Spleen (tissue), 11 donors: ENCODE data around the gene UFD1. TPM values are rescaled to one million over a fixed set of nuclear protein-coding genes. Genes with fewer than 3 reads are reported as not detected.

ENCODE experiments used
- DNase-seq: peaks from one replicate; pipeline ENCODE4 v3.0.0-alpha.2; 2020
- H3K27ac ChIP-seq, 8 donors: fragments of 200-600 bp; sonication (generic) in 7 of 8; 1 replicate in 4 of 8; 2 replicates in 4 of 8; pipeline versions ENCODE4 v1.5.0 to v1.8.0; 2016 to 2021; ENCODE audit warnings: inconsistent platforms in 4 of 8, mild to moderate bottlenecking in 4 of 8, moderate library complexity in 1 of 8
- H3K27me3 ChIP-seq, 7 donors: fragments of 200-600 bp; sonication (generic) in 6 of 7; replicated peaks in 1 of 7; 1 replicate in 4 of 7; 2 replicates in 3 of 7; pipeline versions ENCODE4 v1.5.0 to v1.8.0; 2016 to 2021; ENCODE audit warnings: inconsistent platforms in 3 of 7, mild to moderate bottlenecking in 1 of 7
- H3K36me3 ChIP-seq, 6 donors: fragments of 200-600 bp; sonication (generic) in 5 of 6; 1 replicate in 4 of 6; 2 replicates in 2 of 6; pipeline versions ENCODE4 v1.5.0 to v1.8.0; 2016 to 2021; ENCODE audit warnings: inconsistent platforms in 2 of 6
- H3K4me1 ChIP-seq, 6 donors: fragments of 200-600 bp; sonication (generic) in 5 of 6; 1 replicate in 3 of 6; 2 replicates in 3 of 6; pipeline versions ENCODE4 v1.5.0 to v1.8.0; 2016 to 2021; ENCODE audit warnings: inconsistent platforms in 3 of 6
- H3K4me3 ChIP-seq, 8 donors: fragments of 200-600 bp; sonication (generic) in 7 of 8; 1 replicate in 4 of 8; 2 replicates in 4 of 8; pipeline versions ENCODE4 v1.5.0 to v1.8.0; 2016 to 2021; ENCODE audit warnings: inconsistent platforms in 4 of 8, mild to moderate bottlenecking in 4 of 8, moderate library complexity in 2 of 8
- H3K9me3 ChIP-seq, 8 donors: fragments of 200-600 bp; sonication (generic) in 7 of 8; 1 replicate in 4 of 8; 2 replicates in 4 of 8; pipeline versions ENCODE4 v1.5.0 to v1.8.0; 2016 to 2021; ENCODE audit warnings: inconsistent platforms in 4 of 8
- CTCF ChIP-seq, 11 experiments: fragments of 200-600 bp in 7 of 11; fragments of 450-650 bp in 4 of 11; sonication (generic) in 4 of 11; IDR thresholded peaks in 8 of 11; conservative IDR thresholded peaks in 3 of 11; 1 replicate in 7 of 11; 2 replicates in 4 of 11; pipeline versions ENCODE4 v1.4.0 to v1.8.0; 2016 to 2021; ENCODE audit warnings: antibody characterized with exemption in 11 of 11, inconsistent platforms in 4 of 11, mild to moderate bottlenecking in 1 of 11
- POLR2A ChIP-seq, 3 donors: fragments of 450-650 bp; IDR thresholded peaks; one replicate each; pipeline ENCODE4 v1.5.1; 2017; ENCODE audit warnings: antibody characterized with exemption in 3 of 3, mild to moderate bottlenecking in 1 of 3
- POLR2AphosphoS5 ChIP-seq, 3 donors: sonication (generic); formaldehyde crosslinking; IDR thresholded peaks; one replicate each; pipeline ENCODE4 v1.5.1; 2017; ENCODE audit warnings: antibody characterized with exemption in 3 of 3
- WGBS, 5 donors: extraction: QIAGEN DNeasy Blood & Tissue Kit in 3 of 5; methylation state at CpG; one replicate each; pipeline versions ENCODE4 v1.1.5 to v1.1.7; 2013 to 2018; 5-methylcytosine and 5-hydroxymethylcytosine counted together
- intact Hi-C: fragments of 100-400 bp; cut with DNase I; formaldehyde crosslinking; loops from one replicate; pipeline ENCODE4 v1.15.0; 2023; ENCODE audit warnings: low total_unique reads
- polyA plus RNA-seq, 3 donors: library from polyadenylated mRNA; stranded (reverse); fragments of 200-250 nt; gene quantifications; one replicate each; pipeline ENCODE4 v1.2.1, GENCODE V29; 2013
- total RNA-seq, 7 donors: library from RNA; depleted of rRNA in 3 of 7; stranded (reverse); fragments of >200 nt in 3 of 7; fragmentation: NEBNext Ultra II Directional in 4 of 7; extraction: Animal tissue kit (Norgen Biotek cat#: 25700) in 4 of 7; gene quantifications; one replicate each; pipeline versions ENCODE4 v1.1.0 to v1.2.1, GENCODE V29; 2016 to 2021
- donor health status: healthy with polysubstance abuse.
- donor health status: DM: no; HTN: no; CAD: no; lungs with moderate emphysema.
- donor health status: DM: no; HTN: no; CAD: no.
- donor health status: Bipolar disorder and iron deficiency.
- donor health status: healthy.
- donor health status: DM: no; HTN: no; CAD: no.
- donor health status: DM: yes; HTN: yes; CAD: no.

UFD1 gene
- total and polyA plus RNA-seq, 10 donors, result 35.6 to 55.4 (median 42.4) TPM

GRCh38 chr22:19473578-19473977 is 5.4 kb downstream of the UFD1 start:
- TF ChIP-seq POLR2AphosphoS5 (IDR thresholded peaks at IDR 0.05) (no peak), CTCF (IDR thresholded peaks at IDR 0.05 in 8 of 11, conservative IDR thresholded peaks at IDR 0.05 in 3 of 11) (no peak), POLR2A (IDR thresholded peaks at IDR 0.05) (no peak)
- Histone ChIP-seq H3K4me3 (no peak overlapping the region), H3K27me3 (no peaks in the 10 kb centered on the region), H3K27ac (no peak overlapping the region), H3K4me1 (peaks cover 10 to 42% (median 30%) of the 10 kb centered on the region in 6 donors), H3K36me3 (peaks cover 0 to 78% (median 66%) of the 10 kb centered on the region in 6 donors), H3K9me3 (no peaks in the 10 kb centered on the region)
- intact Hi-C loops, result loop anchor here (10.0 kb wide), 1 partner anchor 329 kb away; the partner anchor contains the start of gene ESS2
- no peak for DNase-seq
- WGBS, 5 donors, result 78 to 95% (median 90%) methylated on average over 3 of the region's 3 CpGs

- Histone ChIP-seq H3K9me3 (no peaks in the 10 kb centered on the region), H3K4me1 (peaks cover 5 to 29% (median 17%) of the 10 kb centered on the region in 6 donors), H3K27me3 (no peaks in the 10 kb centered on the region), H3K27ac (no peak overlapping the region), H3K4me3 (no peak overlapping the region), H3K36me3 (peaks cover 0 to 91% (median 79%) of the 10 kb centered on the region in 6 donors)
- DNase-seq, result no peak
- 85 to 96% (median 93%) methylated on average over 8 of the region's 8 CpGs for WGBS, 5 donors
- intact Hi-C loops, result loop anchor here (10.0 kb wide), 1 partner anchor 327 kb away; the partner anchor contains the start of gene ESS2
- TF ChIP-seq CTCF (IDR thresholded peaks at IDR 0.05 in 8 of 11, conservative IDR thresholded peaks at IDR 0.05 in 3 of 11), result no peak
- TF ChIP-seq POLR2A (IDR thresholded peaks at IDR 0.05), result no peak
- TF ChIP-seq POLR2AphosphoS5 (IDR thresholded peaks at IDR 0.05), result no peak
These were observed 6.8 kb downstream of the UFD1 start for GRCh38 chr22:19472233-19472632.

- H3K9me3 ChIP-seq, result no peaks in the 10 kb centered on the region
- H3K4me3 ChIP-seq, result no peak overlapping the region
- H3K27ac ChIP-seq, result no peak overlapping the region
- intact Hi-C loops, result loop anchor here (10.0 kb wide), 1 partner anchor 327 kb away; the partner anchor contains the start of gene ESS2
- H3K36me3 ChIP-seq, result peaks cover 3 to 98% (median 86%) of the 10 kb centered on the region in 6 donors
- no peak for DNase-seq
- 87 to 95% (median 92%) methylated on average over 7 to 11 of the region's 11 CpGs for WGBS, 5 donors
- peaks cover 0 to 22% (median 10%) of the 10 kb centered on the region in 6 donors for H3K4me1 ChIP-seq
- H3K27me3 ChIP-seq, result no peaks in the 10 kb centered on the region
- peak in 1 of 3 donors; percentile 42 for TF ChIP-seq POLR2AphosphoS5 (IDR thresholded peaks at IDR 0.05)
- no peak for TF ChIP-seq CTCF (IDR thresholded peaks at IDR 0.05 in 8 of 11, conservative IDR thresholded peaks at IDR 0.05 in 3 of 11)
These were observed 7.4 kb downstream of the UFD1 start for GRCh38 chr22:19471572-19471971.

- H3K27ac ChIP-seq, result no peak overlapping the region
- peaks cover 0 to 6% (median 0%) of the 10 kb centered on the region in 6 donors for H3K4me1 ChIP-seq
- peaks cover 6 to 100% (median 97%) of the 10 kb centered on the region in 6 donors for H3K36me3 ChIP-seq
- H3K4me3 ChIP-seq, result no peak overlapping the region
- TF ChIP-seq CTCF (IDR thresholded peaks at IDR 0.05 in 8 of 11, conservative IDR thresholded peaks at IDR 0.05 in 3 of 11), result no peak
- peak in 1 of 3 donors; percentile 12 for TF ChIP-seq POLR2AphosphoS5 (IDR thresholded peaks at IDR 0.05)
- H3K27me3 ChIP-seq, result no peaks in the 10 kb centered on the region
- no peaks in the 10 kb centered on the region for H3K9me3 ChIP-seq
- intact Hi-C loops, result loop anchor here (10.0 kb wide), 1 partner anchor 325 kb away; the partner anchor contains the start of gene ESS2
- DNase-seq, result no peak
- WGBS, 5 donors, result 79 to 90% (median 87%) methylated on average over 2 of the region's 2 CpGs
These were observed 9.0 kb downstream of the UFD1 start for GRCh38 chr22:19470010-19470409.
